Activated CD4-positive, alpha-beta T cell treated with anti-CD3 and anti-CD28 coated beads, Interleukin-2, amount 10 ng/mL, durations not matched to agents 7 days and 5 days (primary cell): ENCODE data around the gene NANS. TPM values are rescaled to one million over a fixed set of nuclear protein-coding genes. Genes with fewer than 3 reads are reported as not detected.

Experiments
- CTCF ChIA-PET: fragments of 350-600 bp; sonication (Branson Sonifier 250); formaldehyde crosslinking; loops from one replicate; lab custom pipeline; 2021; ENCODE audit warnings: antibody characterized with exemption; lab: Charles Lee
- POLR2A ChIA-PET: fragments of 350-600 bp; sonication (Branson Sonifier 250); formaldehyde crosslinking; loops from one replicate; lab custom pipeline; 2021; ENCODE audit warnings: antibody characterized with exemption; lab: Charles Lee
- DNase-seq: peaks from one replicate; pipeline ENCODE4 v3.0.0-alpha.2; 2020
- H3K27ac Mint-ChIP-seq: one replicate; pipeline ENCODE4 v1.8.0; 2021; ENCODE audit warnings: mild to moderate bottlenecking, moderate library complexity, mixed read lengths
- H3K27me3 Mint-ChIP-seq: one replicate; pipeline ENCODE4 v1.8.0; 2021; ENCODE audit warnings: mixed read lengths
- H3K36me3 Mint-ChIP-seq: one replicate; pipeline ENCODE4 v1.8.0; 2021; ENCODE audit warnings: low read depth, mixed read lengths
- H3K4me1 Mint-ChIP-seq: one replicate; pipeline ENCODE4 v1.8.0; 2021; ENCODE audit warnings: mixed read lengths
- H3K4me3 Mint-ChIP-seq: one replicate; pipeline ENCODE4 v1.8.0; 2021; ENCODE audit warnings: mild to moderate bottlenecking, moderate library complexity, mixed read lengths
- H3K9me3 Mint-ChIP-seq: one replicate; pipeline ENCODE4 v1.8.0; 2021; ENCODE audit warnings: mixed read lengths
- total RNA-seq, 2 experiments: library from RNA; stranded (reverse); gene quantifications; one replicate each; pipeline ENCODE4 v1.2.3, GENCODE V29; 2021

Gene NANS
- total RNA-seq, 2 experiments from 2014 or later, result 37.2 to 38.3 TPM

- H3K27me3 Mint-ChIP-seq, result no peaks in the 10 kb centered on the region
- peak; percentile 67 for DNase-seq
- H3K27ac Mint-ChIP-seq, result peak overlapping the region; percentile 90
- peak overlapping the region; percentile 78 for H3K4me3 Mint-ChIP-seq
- POLR2A ChIA-PET, result interaction anchor here (0.6 to 1.0 kb wide), 3 partner anchors 58 to 212 kb away, joined by 3 to 4 read pairs (median 4); partner anchors contain the start of gene TRMO
- CTCF ChIA-PET, result interaction anchor here (0.5 to 6.7 kb wide), 12 partner anchors 8 to 211 kb away, joined by 3 to 37 read pairs (median 3); partner anchors contain the start of gene TBC1D2
- peaks cover 49% of the 10 kb centered on the region for H3K4me1 Mint-ChIP-seq
- H3K9me3 Mint-ChIP-seq, result peaks cover 5% of the 10 kb centered on the region
- peaks cover 31% of the 10 kb centered on the region for H3K36me3 Mint-ChIP-seq
Measured at GRCh38 chr9:98045234-98046179, 11.0 kb upstream of the NANS start.

GRCh38 chr9:98046180-98046543 is 10.4 kb upstream of the NANS start:
- DNase-seq, result no peak
- H3K9me3 Mint-ChIP-seq, result peaks cover 5% of the 10 kb centered on the region
- POLR2A ChIA-PET, result interaction anchor here (1.0 kb wide), 1 partner anchor 124 kb away, joined by 4 read pairs; the partner anchor contains the start of gene TRMO
- peaks cover 37% of the 10 kb centered on the region for H3K36me3 Mint-ChIP-seq
- peak overlapping the region; percentile 78 for H3K4me3 Mint-ChIP-seq
- peaks cover 52% of the 10 kb centered on the region for H3K4me1 Mint-ChIP-seq
- no peaks in the 10 kb centered on the region for H3K27me3 Mint-ChIP-seq
- CTCF ChIA-PET, result interaction anchor here (0.6 to 6.7 kb wide), 4 partner anchors 9 to 32 kb away, joined by 3 to 37 read pairs (median 4); no protein-coding TSS in a partner anchor
- H3K27ac Mint-ChIP-seq, result peak overlapping the region; percentile 90

GRCh38 chr9:98047002-98047401 is 9.5 kb upstream of the NANS start:
- ChIA-PET POLR2A (no interaction called here), CTCF (interaction anchor here (0.6 to 6.7 kb wide), 5 partner anchors 9 to 156 kb away, joined by 3 to 37 read pairs (median 4); partner anchors contain the start of gene TRMO)
- Mint-ChIP-seq H3K36me3 (peaks cover 41% of the 10 kb centered on the region), H3K27ac (peak overlapping the region; percentile 27), H3K27me3 (no peaks in the 10 kb centered on the region), H3K4me3 (peak overlapping the region; percentile 78), H3K9me3 (peaks cover 5% of the 10 kb centered on the region), H3K4me1 (peaks cover 60% of the 10 kb centered on the region)
- DNase-seq, result no peak

- Mint-ChIP-seq H3K4me1 (peaks cover 60% of the 10 kb centered on the region), H3K27me3 (no peaks in the 10 kb centered on the region), H3K27ac (no peak overlapping the region), H3K36me3 (peaks cover 45% of the 10 kb centered on the region), H3K4me3 (no peak overlapping the region), H3K9me3 (peaks cover 5% of the 10 kb centered on the region)
- DNase-seq, result no peak
- ChIA-PET CTCF (interaction anchor here (0.8 to 6.7 kb wide), 2 partner anchors 16 to 222 kb away, joined by 3 to 37 read pairs; no protein-coding TSS in a partner anchor), POLR2A (no interaction called here)
Measured at GRCh38 chr9:98049288-98050072, 7.1 kb upstream of the NANS start.

- H3K27ac Mint-ChIP-seq, result no peak overlapping the region
- peaks cover 55% of the 10 kb centered on the region for H3K4me1 Mint-ChIP-seq
- ChIA-PET POLR2A (no interaction called here), CTCF (no interaction called here)
- no peak for DNase-seq
- H3K4me3 Mint-ChIP-seq, result no peak overlapping the region
- H3K27me3 Mint-ChIP-seq, result no peaks in the 10 kb centered on the region
- peaks cover 2% of the 10 kb centered on the region for H3K9me3 Mint-ChIP-seq
- peaks cover 45% of the 10 kb centered on the region for H3K36me3 Mint-ChIP-seq
Measured at GRCh38 chr9:98050351-98050750, 6.2 kb upstream of the NANS start.

- peaks cover 45% of the 10 kb centered on the region for H3K4me1 Mint-ChIP-seq
- DNase-seq, result no peak
- H3K9me3 Mint-ChIP-seq, result no peaks in the 10 kb centered on the region
- ChIA-PET CTCF (interaction anchor here (1.0 to 1.7 kb wide), 5 partner anchors 10 to 72 kb away, joined by 3 to 4 read pairs (median 3); partner anchors contain the start of gene ANP32B), POLR2A (no interaction called here)
- no peak overlapping the region for H3K4me3 Mint-ChIP-seq
- H3K27ac Mint-ChIP-seq, result no peak overlapping the region
- H3K27me3 Mint-ChIP-seq, result no peaks in the 10 kb centered on the region
- peaks cover 25% of the 10 kb centered on the region for H3K36me3 Mint-ChIP-seq
Measured at GRCh38 chr9:98054376-98054951, 2.1 kb upstream of the NANS start.

- peaks cover 17% of the 10 kb centered on the region for H3K36me3 Mint-ChIP-seq
- POLR2A ChIA-PET, result interaction anchor here (0.7 to 0.8 kb wide), 2 partner anchors 49 to 213 kb away, joined by 4 to 5 read pairs; no protein-coding TSS in a partner anchor
- peak overlapping the region; percentile 93 for H3K4me3 Mint-ChIP-seq
- H3K9me3 Mint-ChIP-seq, result no peaks in the 10 kb centered on the region
- H3K4me1 Mint-ChIP-seq, result peaks cover 31% of the 10 kb centered on the region
- CTCF ChIA-PET, result interaction anchor here (0.6 to 3.6 kb wide), 4 partner anchors 8 to 134 kb away, joined by 3 to 16 read pairs (median 3); no protein-coding TSS in a partner anchor
- peak overlapping the region; percentile 96 for H3K27ac Mint-ChIP-seq
- DNase-seq, result no peak
- no peaks in the 10 kb centered on the region for H3K27me3 Mint-ChIP-seq
Measured at GRCh38 chr9:98057138-98057799, 737 bp downstream of the NANS start.

- POLR2A ChIA-PET, result no interaction called here
- H3K27me3 Mint-ChIP-seq, result no peaks in the 10 kb centered on the region
- DNase-seq, result no peak
Measured at GRCh38 chr9:98062161-98062560, 5.6 kb downstream of the NANS start.

GRCh38 chr9:98064623-98065392 is 8.3 kb downstream of the NANS start:
- Mint-ChIP-seq H3K4me3 (no peak overlapping the region), H3K27me3 (no peaks in the 10 kb centered on the region), H3K4me1 (peaks cover 24% of the 10 kb centered on the region), H3K27ac (no peak overlapping the region), H3K36me3 (peaks cover 53% of the 10 kb centered on the region), H3K9me3 (no peaks in the 10 kb centered on the region)
- ChIA-PET POLR2A (no interaction called here), CTCF (interaction anchor here (0.6 to 1.4 kb wide), 5 partner anchors 7 to 465 kb away, joined by 3 to 6 read pairs (median 3); partner anchors contain the start of gene TRMO)
- no peak for DNase-seq

More at GRCh38 chr9:98062161-98062560, 5.6 kb downstream of the NANS start:
- Mint-ChIP-seq H3K27ac (peak overlapping the region; percentile 20), H3K9me3 (no peaks in the 10 kb centered on the region), H3K4me1 (peaks cover 33% of the 10 kb centered on the region), H3K36me3 (peaks cover 46% of the 10 kb centered on the region), H3K4me3 (no peak overlapping the region)
- CTCF ChIA-PET, result interaction anchor here (0.7 kb wide), 1 partner anchor 173 kb away, joined by 3 read pairs; no protein-coding TSS in a partner anchor

- DNase-seq, result no peak
- ChIA-PET POLR2A (no interaction called here), CTCF (no interaction called here)
- Mint-ChIP-seq H3K4me1 (peaks cover 22% of the 10 kb centered on the region), H3K4me3 (no peak overlapping the region), H3K27ac (no peak overlapping the region), H3K27me3 (no peaks in the 10 kb centered on the region), H3K9me3 (no peaks in the 10 kb centered on the region), H3K36me3 (peaks cover 45% of the 10 kb centered on the region)
Measured at GRCh38 chr9:98066235-98066634, 9.7 kb downstream of the NANS start.

GRCh38 chr9:98067184-98067583 is 10.7 kb downstream of the NANS start:
- ChIA-PET POLR2A (no interaction called here), CTCF (interaction anchor here (1.3 to 2.0 kb wide), 2 partner anchors 10 to 52 kb away, joined by 3 to 16 read pairs; partner anchors contain the start of genes NANS and TRIM14)
- H3K4me3 Mint-ChIP-seq, result no peak overlapping the region
- no peaks in the 10 kb centered on the region for H3K9me3 Mint-ChIP-seq
- H3K4me1 Mint-ChIP-seq, result peaks cover 22% of the 10 kb centered on the region
- H3K36me3 Mint-ChIP-seq, result peaks cover 44% of the 10 kb centered on the region
- DNase-seq, result no peak
- H3K27ac Mint-ChIP-seq, result no peak overlapping the region
- no peaks in the 10 kb centered on the region for H3K27me3 Mint-ChIP-seq
